CD4-positive, alpha-beta T cell treated with Interleukin-1 beta for 1 hour (primary cell): ENCODE measurements around the gene ATP2A1.
"Not testable (repeated sequence)": the region's sequence is repeated elsewhere in the genome, so short reads cannot be mapped to it uniquely, and the experiment has no call there.

ENCODE experiments used
- DNase-seq, 2 donors: peaks; one replicate each; pipeline ENCODE4 v3.0.0-alpha.2; 2020 to 2022

Gene ATP2A1

DNA sequence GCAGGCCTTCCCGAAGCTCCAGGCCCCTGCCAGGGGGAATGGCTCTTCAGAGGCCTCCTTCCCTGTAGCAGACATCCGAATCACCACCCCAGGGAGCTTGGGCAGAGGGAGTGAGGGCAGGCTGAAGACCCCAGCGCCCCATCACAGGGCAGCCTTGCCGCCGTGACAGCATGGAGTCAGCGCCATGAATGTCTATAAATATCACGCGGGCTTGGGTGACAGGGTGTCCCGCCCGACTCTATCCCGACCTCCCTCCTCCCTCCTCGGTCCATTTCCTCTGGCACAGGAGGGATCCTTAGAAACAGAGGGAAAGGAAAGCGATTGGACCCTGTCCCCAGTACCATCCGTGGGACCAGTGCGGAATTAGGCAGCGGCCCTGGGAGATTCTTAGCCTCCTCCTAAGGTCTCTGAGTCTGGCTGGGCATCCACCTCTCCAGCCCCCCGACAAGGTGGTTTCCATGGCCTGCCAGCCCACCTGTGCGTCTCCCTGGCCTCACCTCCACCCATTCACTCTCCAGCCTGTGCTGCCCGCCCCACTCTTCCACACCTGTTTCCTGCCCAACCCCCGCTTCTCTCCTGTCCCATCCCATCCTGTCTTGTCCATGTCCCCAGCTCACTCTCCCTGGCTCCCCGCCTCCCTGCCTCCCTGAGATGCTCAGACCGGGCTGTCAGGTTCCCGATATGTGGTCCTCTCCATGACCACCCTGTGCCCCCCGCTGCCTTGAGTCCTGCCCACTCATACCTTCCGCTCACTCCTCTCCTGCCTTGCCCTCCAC is 5.1 kb downstream of the ATP2A1 start:
- no peak for DNase-seq

DNA sequence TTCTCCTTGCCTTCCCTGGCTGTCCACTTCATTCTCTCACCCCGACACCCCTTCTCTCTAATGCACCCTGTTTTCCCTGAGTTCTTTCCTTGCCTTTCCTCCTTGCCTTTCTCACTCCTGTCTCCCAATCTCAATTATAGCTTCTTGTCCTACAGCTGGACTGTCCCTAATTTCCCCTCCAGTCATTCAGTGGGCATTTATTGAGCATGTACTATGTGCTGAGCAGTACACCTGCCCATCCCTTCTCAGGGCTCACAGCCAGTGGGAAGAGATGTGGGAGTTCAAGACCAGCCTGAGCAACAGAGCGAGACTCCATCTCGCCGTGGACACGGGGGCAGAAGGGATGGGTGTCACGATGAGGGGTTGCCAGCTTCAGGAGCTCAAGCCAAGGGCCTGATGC is 5.8 kb downstream of the ATP2A1 start:
- no peak for DNase-seq

DNA sequence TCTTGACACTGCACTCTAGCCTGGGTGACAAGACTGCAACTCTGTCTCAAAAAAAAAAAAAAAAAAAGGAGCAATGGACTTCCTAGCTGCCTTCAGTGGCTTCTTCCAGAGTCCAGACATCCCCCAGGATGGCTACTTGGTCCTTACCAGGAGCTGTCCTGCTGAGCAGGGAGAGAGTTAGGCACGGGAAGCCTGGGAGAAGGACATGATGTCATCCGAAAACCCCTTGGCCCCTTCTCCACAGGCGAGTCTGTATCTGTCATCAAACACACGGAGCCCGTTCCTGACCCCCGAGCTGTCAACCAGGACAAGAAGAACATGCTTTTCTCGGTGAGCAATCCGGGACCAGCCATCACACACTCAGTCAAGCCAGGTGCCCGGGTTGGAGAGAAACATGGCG is 8.7 kb downstream of the ATP2A1 start:
- DNase-seq = no peak

DNA sequence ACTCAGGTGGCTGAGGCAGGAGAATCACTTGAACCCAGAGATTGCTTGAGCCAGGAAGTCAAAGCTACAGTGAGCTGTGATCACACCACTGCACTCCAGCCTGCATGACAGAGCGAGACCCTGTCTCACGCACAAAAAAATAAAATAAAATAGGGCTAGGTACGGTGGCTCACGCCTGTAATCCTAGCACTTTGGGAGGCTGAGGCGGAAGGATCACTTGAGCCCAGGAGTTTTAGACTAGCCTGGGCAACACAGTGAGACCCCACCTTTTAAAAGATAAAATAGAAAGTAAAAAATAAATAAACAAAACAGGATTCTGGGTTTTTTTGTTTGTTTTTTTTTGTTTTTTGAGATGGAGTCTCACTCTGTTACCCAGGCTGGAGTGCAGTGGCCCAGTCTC is 12.1 kb downstream of the ATP2A1 start:
- not testable (repeated sequence) for DNase-seq

DNA sequence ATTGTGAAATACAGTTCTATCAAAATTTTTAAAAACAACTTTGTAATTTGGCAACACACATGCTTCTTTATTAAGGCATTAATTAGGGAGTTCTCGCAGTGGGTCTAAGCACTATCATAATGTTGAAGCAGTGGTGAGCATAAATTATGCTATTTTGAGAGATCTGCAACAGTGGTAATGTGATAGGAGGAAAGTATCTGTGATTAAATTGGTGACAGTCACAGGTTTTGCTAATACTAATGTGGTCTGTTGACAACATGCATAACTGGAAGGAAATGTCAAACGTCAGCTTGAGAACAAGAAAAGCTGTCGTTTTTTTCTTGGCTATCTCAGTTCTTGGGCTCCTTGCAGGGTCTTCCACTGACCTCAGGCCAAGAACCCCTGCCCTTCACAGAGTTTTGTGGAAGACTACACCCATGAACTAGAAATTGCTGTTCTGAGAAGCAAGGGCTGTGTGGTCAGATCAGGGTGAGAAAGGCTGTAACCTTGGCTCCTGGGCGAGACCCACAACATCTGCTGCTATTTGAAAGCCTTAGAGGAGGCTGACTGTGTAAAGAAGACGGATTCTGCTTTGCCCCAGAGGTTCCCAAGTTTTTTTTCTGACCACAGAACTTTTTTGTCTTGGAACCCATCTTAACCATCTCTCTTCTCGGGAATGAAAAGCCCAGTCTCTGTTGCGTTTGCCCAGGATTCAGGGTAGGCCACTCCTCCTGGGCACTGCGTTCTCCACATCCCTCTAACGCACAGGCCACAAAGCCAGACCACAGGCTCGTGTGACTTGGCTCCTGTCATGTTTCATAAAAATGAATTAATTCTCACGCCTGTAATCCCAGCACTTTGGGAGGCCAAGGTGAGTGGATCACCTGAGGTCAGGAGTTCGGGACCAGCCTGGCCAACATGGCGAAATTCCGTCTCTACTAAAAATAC is 13.9 kb downstream of the ATP2A1 start:
- no peak for DNase-seq

DNA sequence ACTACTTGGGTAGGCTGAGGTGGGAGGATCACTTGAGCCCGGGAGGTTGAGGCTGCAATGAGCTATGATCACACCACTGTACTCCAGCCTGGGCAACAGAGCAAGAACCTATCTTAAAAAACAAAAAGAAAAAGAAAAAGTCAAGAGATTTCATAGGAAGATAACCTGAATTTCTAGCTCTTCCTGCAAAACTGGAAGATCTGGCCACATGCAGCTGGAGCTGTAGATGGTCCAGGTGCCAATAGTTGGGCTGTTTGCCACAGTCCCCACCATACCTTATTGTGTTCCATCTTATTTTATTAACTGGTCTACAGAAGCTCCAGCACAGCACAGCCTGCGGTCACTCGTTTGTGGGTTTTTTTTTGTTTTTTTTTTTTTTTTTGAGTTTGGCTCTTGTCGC is 15.0 kb downstream of the ATP2A1 start:
- DNase-seq = no peak

DNA sequence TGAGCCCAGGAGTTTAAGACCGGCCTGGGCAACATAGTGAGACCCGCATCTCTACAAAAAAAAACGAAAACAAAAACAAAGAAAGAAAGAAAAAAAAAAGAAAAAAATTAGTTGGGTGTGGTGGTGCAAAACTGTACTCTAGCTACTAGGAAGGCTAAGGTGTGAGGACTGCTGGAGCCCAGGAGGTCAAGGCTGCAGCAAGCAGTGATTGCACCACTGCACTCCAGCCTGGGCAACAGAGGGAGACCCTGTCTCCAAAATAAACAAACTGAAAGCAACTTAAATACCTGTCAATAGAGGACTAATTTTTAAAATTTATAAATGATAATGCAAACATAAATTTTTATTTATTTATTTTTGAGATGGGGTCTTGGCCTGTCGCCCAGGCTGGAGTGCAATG is 17.3 kb downstream of the ATP2A1 start:
- DNase-seq = no peak

DNA sequence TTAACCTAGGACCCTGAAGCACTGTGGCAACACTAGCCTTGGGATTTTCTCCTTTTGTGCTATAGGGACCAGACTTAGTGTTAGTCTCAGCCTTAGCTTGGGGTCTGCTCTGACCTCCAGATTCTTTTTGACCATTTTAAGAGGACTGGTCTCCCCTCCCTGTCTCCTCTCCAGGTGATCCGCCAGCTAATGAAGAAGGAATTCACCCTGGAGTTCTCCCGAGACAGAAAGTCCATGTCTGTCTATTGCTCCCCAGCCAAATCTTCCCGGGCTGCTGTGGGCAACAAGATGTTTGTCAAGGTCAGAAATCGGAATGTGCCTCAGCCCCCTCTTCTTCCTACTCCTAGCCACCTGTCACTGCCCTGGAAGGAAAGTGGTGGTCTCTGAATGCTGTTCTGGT is 19.5 kb downstream of the ATP2A1 start:
- DNase-seq = no peak

DNA sequence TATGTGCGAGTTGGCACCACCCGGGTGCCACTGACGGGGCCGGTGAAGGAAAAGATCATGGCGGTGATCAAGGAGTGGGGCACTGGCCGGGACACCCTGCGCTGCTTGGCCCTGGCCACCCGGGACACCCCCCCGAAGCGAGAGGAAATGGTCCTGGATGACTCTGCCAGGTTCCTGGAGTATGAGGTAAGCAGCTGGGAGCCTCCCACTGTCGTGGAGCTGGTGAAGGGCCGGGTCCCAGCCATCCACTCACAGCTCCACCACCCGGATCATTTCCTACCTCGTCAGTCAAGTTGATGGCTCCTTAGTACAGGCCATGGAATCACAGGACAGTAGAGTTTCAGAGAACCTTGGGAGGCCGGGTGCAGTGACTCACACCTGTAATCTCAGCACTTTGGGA is 20.0 kb downstream of the ATP2A1 start:
- no peak for DNase-seq

DNA sequence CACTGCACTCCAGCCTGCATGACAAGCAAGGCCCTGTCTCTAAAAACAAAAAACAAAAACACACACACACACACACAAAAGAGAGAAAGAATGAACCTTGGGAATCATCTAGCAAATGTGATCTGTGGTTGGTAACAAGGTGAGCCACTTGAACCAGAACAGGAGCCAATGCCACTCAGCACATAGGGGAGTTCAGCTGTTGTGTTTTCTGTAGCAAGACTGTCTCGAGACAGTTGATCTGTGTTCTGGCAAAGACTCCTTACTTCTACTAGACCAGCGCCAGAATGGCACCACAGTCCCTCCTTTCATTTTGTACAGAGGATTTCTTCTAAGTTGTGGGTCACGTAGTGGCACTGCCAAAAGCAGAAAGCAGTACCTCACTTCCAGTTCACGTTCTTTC is 20.7 kb downstream of the ATP2A1 start:
- DNase-seq = no peak

DNA sequence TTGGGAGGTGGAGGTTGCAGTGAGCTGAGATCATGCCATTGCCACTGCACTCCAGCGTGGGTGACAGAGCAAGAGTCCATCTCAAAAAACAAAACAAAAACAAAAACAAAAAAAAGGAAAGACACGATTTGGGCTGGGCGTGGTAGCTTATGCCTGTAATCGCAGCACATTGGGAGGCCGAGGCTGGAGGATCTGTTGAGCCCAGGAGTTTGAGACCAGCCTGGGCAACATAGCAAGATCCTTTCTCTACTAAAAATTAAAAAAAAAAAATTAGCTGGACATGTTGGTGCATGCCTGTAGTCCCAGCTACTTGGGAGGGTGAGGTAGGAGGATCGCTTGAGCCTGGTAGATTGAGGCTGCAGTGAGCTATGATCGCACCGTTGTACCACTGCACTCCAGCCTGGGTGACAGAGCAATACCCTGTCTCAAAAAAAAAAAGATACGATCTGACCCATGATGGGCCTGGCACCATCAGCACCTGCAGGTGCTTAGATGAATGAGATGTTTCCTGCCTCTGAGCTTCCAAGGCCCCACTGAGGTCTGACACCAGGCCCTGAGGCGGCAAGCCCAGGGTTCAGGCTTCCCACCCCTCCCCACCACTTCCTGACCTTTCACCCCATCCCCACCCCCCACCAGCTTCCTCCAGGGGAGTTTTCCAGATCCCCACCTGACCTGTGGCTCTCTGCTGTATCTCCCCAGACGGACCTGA is 21.7 kb downstream of the ATP2A1 start:
- no peak for DNase-seq

DNA sequence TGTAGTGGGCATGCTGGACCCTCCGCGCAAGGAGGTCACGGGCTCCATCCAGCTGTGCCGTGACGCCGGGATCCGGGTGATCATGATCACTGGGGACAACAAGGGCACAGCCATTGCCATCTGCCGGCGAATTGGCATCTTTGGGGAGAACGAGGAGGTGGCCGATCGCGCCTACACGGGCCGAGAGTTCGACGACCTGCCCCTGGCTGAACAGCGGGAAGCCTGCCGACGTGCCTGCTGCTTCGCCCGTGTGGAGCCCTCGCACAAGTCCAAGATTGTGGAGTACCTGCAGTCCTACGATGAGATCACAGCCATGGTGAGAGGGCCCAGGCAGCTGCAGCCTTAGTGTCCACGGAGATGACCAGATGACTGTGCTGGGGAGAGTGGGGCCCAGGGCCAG is 22.3 kb downstream of the ATP2A1 start:
- no peak for DNase-seq

DNA sequence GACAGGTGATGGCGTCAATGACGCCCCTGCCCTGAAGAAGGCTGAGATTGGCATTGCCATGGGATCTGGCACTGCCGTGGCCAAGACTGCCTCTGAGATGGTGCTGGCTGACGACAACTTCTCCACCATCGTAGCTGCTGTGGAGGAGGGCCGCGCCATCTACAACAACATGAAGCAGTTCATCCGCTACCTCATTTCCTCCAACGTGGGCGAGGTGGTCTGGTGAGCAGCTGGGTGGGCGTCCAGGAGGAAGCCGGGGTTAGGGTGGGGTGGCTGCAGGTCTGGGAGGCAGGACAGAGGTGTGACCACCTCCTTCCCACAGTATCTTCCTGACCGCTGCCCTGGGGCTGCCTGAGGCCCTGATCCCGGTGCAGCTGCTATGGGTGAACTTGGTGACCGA is 23.6 kb downstream of the ATP2A1 start:
- no peak for DNase-seq

DNA sequence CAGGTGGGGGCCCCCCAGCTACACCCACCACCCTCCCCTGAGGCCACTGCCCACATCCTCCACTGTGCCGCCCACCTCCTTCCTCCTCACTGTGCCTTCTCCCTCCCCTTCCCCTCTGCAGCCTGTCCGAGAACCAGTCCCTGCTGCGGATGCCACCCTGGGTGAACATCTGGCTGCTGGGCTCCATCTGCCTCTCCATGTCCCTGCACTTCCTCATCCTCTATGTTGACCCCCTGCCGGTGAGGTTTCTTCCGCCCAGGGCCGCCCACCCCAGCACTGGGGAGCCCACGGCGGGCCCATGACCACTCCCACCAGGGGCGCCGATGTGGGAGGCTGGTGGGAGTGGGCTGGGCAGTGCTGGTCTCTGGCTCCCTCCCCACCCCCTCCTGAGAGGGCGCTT is 24.6 kb downstream of the ATP2A1 start:
- no peak for DNase-seq

DNA sequence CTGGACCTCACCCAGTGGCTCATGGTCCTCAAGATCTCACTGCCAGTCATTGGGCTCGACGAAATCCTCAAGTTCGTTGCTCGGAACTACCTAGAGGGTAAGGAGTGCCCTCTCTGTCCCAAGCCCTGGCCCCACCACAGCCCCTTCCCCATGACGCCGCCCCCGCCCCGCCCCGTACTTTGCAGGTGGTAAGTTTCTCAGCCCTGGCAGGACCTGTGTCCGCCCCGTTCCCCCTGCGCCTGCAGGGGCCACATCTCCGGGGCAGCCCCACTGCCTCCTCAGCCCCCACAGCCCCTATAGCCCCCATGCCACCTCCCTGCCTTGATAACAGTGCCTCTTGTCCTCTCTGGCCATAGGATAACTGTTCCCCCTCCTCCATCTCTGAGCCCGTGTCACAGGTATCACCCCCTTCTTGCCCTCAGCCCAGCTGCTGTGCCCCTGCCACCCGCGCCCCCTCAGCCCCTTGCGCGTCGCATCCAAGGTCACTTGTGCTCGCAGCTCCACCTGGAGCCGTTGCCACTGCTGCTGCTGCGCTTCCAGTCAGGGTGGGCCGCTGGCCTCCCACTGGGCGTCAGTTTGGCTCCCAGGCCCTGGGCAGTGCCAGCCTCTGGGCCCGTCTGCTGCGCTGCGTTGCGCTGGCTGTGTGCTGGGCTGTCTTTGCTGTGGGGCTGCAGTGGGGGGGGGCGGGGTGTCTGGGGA is 25.2 kb downstream of the ATP2A1 start:
- DNase-seq = no peak

DNA sequence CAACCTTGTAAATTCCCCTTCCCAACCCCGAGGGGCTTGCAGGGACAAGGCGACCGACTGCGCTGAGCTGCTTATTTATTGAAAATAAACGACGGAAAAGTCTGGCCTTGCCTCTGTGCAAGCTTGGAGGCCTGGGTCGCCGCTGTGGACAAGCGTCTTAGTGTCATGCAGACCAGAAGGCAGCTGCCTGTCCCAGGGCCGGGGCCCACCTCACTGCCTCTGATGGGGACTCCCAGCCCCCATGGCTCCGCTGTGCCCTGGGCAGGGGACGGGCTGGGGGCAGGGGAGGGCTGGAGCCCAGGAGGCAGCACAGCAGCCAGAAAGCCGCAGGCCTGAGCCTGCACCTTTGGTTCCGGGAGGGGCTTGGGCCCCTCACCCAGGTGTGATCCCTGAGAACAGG is 26.1 kb downstream of the ATP2A1 start:
- DNase-seq = no peak

DNA sequence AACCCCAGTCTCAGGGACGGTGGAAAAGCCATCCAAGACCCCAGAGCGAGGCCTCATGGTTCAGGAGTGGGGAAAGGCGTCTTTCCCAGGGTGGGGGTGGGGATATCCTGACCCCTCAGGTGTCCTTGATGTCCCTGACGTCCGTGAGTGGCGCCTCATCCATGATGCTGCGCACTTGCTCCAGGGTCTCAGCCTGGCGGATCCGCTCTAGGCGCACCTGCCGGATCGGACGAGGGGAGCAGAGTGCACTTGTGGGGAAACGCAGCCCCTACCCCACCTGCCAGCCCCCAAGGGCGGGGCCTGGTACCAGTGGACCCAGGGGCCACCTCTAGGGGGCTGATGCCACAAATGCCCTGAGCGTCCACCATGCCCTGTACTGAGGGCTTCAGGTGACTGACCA is 26.5 kb downstream of the ATP2A1 start:
- no peak for DNase-seq

DNA sequence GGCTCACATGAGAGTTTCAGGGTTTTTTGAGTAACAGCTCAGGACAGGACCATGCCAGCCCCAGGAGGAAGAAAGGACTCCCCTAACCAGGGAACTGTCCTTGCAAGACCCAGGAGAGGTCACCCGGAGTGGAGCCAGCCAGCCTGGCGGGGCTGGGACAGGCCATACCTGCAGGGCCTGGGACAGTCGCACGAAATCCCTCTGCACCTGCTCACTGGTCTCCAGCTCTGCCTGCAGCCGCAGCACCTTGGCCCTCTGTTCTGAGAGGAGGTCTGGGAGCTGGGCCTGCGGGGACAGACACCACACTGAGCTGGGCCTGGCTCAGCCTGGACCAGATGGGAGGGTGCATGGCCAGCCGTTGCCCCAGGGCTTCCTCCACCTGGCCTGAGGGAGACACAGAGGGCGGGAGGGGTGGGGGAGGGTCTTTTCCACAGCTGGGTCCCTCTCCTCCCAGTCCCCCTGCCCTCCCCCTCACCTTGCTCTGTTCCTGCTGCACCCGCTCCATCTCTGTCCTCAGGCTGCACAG is 27.0 kb downstream of the ATP2A1 start:
- no peak for DNase-seq

DNA sequence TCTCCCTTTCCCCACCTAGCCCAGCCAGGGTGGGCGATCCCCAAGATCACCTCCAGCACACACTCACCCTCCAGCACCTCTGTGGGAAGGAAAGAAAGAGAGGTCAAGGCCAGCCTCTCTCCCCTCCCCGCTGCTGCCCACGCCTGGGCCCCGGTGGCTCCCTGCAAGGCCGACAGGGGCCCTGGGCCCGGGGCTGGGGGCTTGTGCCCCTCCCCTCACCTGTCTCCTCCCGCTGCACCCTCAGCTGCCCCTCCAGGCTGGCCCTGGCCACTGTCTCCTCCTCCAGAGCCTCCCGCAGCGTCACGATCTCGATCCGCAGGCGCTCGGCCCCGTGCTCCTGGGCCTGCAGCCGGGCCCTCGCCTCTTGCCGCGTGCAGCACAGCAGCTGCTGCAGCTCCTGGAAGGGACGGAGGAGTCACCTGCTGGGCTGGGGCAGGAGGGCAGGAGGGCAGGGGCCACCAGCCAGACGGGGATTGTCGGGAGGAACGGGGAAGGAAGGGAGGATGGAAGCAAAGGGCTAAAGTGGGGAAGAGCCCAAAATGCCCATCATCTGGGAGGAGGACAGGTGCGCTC is 27.6 kb downstream of the ATP2A1 start:
- no peak for DNase-seq

DNA sequence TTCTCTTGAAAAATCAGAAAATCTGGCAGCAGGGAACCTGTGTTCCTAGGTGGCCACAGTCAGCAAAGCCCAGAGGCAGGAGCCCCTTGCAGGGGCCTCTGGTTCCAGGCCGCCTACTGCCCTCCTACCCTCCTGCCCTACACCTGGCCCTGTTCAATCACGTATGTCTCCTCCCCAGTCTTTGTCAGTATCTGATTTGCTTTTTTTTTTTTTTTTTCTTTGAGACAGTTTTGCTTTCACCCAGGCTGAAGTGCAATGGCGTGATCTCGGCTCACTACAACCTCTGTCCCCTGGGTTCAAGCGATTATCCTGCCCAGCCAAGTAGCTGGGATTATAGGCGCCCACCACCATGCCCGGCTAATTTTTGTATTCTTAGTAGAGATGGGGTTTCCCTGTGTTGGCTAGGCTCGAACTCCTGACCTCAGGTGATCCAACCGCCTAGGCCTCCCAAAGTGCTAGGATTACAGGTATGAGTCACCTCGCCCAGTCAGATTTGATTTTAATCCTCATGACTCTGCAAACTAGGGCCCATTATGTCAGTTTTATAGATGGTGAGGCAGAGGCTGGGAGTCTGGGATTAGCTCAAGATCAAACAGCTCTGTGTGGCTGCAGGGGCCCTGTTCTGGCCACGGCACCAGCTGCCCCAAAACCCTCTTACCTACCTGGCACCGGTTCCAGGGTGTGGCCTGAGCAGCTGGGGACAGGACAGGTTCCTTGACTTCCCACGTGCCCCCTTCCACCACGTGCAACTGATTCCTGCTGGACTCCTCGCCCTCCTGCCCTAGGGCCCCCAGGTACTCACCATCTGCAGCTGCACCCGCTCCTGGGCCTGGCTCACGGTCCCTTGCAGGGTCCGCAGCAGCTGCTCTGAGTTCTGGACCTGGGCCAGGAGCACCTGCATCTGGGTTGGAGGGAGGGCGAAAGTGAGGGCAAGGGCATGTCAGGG is 32.1 kb downstream of the ATP2A1 start:
- no peak for DNase-seq

DNA sequence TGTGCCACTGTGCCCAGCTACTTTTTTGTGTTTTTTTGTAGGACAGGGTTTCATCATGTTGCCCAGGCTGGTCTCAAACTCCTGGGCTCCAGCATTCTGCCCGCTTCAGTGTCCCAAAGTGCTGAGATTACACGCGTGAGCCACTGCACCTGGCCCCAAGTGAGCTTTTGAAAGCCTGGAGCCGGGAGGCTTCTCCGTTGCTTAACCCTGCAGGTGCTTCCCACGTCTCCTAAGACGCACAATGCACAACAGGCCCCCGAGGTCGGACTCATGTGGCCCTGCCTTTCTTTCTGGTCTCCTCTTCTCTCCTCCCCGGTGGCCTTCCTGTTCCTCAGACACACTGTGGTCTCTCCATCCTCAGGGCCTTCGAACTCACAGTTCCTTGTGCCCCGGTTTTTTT is 34.3 kb downstream of the ATP2A1 start:
- DNase-seq = no peak
